Measurements from ENCODE around the gene DNAAF8.

- TF ChIP-seq CTCF (IDR thresholded peaks at IDR 0.05; ENCODE audit: borderline replicate concordance, extremely low read depth, low read length, poor library complexity, severe bottlenecking) (no peak), EZH2 (IDR thresholded peaks at IDR 0.05; ENCODE audit: borderline replicate concordance, low read depth, low read length, severe bottlenecking) (no peak)
These were observed 9.6 kb upstream of the DNAAF8 start for GRCh38 chr16:4724661-4725270.

Data from DND-41 (cell line).